ENCODE measurements around the gene KLHL22. TPM values are rescaled to one million over a fixed set of nuclear protein-coding genes. Genes with fewer than 3 reads are reported as not detected.

The KLHL22 gene
- total RNA-seq, 1 experiment from 2014 or later: 14.5 TPM

DNA sequence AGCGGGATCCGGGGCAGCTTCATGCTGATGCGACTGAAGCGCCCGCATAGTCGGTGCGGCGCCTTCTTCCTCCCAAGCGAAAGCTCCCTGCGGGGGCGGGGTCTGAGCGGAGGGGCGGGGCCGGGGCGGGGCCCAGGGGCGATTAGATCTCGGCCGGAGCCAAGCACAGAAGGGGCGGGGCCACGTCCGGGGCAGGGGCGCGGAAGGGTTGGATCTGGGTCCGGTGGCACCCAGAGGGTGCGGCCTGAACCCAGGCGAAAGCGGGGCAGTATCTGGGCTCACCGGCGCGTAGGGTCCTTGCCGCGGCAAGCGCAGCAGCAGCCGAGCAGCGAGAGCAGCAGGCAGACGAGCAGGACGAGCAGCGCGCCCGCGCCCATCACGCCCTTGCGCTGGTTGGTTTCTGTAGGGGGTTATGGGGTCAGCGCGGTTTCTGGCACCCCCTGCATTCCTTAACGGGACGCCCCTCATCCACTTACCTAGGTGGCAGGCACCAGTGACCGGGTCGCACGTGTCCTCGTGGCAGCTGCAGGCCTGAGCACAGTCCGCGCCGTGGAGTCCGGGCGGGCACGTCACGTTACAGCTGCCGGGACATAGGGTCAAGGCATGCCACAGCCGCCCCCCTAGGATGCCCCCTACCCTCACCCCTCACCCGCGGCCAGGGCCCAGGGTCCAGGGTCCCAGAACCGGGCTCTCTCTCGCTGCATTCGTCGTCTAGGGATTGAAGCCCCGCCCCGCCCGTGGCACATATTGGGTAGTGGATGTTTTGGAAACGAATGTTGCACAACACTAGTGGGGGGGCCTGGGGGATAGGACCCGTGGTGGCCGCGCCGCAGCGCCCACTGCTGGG lies 66.1 kb downstream of the KLHL22 start:
- BruUV-seq (replicated peaks): no TSS peak
- CTCF ChIA-PET: interaction anchor here (0.5 to 0.6 kb wide), 2 partner anchors 11 to 142 kb away, joined by 5 to 6 read pairs; no protein-coding TSS in a partner anchor
- H3K9me3 ChIP-seq (ENCODE audit: control insufficient read depth, insufficient read depth, low read depth, low read length): no peaks in the 10 kb centered on the region
- no peaks in the 10 kb centered on the region for H3K36me3 ChIP-seq (ENCODE audit: control insufficient read depth, insufficient read depth, low read length)
- no peak overlapping the region for H3K27ac ChIP-seq (ENCODE audit: low read length)
- in situ Hi-C loops (cut with HindIII; ENCODE audit: low pct_unique_long_range_greater_than_20kb, low sequenced_read_pairs): no loop called here
- H3K4me3 ChIP-seq (ENCODE audit: low read depth in 2 of 2, low read length in 2 of 2): no peak overlapping the region
- POLR2A ChIA-PET: no interaction called here
- no peaks in the 10 kb centered on the region for H3K27me3 ChIP-seq (ENCODE audit: control insufficient read depth, insufficient read depth, low read length)
- DNase-seq (ENCODE audit: low read depth, low spot score): no peak
- H3K4me1 ChIP-seq (ENCODE audit: control insufficient read depth, insufficient read depth, low read length): no peaks in the 10 kb centered on the region
- ATAC-seq: no peak
- TF ChIP-seq POLR2AphosphoS5 (IDR thresholded peaks at IDR 0.05; ENCODE audit: low read depth, low read length) (no peak), TCF7L2 (IDR thresholded peaks at IDR 0.05; ENCODE audit: low read depth, low read length) (no peak), SIN3A (IDR thresholded peaks at IDR 0.05; ENCODE audit: borderline replicate concordance, insufficient read depth, low read depth, low read length) (no peak)
- TF ChIP-seq, protein P1, sequence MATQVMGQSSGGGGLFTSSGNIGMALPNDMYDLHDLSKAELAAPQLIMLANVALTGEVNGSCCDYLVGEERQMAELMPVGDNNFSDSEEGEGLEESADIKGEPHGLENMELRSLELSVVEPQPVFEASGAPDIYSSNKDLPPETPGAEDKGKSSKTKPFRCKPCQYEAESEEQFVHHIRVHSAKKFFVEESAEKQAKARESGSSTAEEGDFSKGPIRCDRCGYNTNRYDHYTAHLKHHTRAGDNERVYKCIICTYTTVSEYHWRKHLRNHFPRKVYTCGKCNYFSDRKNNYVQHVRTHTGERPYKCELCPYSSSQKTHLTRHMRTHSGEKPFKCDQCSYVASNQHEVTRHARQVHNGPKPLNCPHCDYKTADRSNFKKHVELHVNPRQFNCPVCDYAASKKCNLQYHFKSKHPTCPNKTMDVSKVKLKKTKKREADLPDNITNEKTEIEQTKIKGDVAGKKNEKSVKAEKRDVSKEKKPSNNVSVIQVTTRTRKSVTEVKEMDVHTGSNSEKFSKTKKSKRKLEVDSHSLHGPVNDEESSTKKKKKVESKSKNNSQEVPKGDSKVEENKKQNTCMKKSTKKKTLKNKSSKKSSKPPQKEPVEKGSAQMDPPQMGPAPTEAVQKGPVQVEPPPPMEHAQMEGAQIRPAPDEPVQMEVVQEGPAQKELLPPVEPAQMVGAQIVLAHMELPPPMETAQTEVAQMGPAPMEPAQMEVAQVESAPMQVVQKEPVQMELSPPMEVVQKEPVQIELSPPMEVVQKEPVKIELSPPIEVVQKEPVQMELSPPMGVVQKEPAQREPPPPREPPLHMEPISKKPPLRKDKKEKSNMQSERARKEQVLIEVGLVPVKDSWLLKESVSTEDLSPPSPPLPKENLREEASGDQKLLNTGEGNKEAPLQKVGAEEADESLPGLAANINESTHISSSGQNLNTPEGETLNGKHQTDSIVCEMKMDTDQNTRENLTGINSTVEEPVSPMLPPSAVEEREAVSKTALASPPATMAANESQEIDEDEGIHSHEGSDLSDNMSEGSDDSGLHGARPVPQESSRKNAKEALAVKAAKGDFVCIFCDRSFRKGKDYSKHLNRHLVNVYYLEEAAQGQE (IDR thresholded peaks at IDR 0.05; ENCODE audit: insufficient read depth in 1 of 2, low read depth in 2 of 2, low read length in 1 of 2): no peak
- TF ChIP-seq, protein P2, sequence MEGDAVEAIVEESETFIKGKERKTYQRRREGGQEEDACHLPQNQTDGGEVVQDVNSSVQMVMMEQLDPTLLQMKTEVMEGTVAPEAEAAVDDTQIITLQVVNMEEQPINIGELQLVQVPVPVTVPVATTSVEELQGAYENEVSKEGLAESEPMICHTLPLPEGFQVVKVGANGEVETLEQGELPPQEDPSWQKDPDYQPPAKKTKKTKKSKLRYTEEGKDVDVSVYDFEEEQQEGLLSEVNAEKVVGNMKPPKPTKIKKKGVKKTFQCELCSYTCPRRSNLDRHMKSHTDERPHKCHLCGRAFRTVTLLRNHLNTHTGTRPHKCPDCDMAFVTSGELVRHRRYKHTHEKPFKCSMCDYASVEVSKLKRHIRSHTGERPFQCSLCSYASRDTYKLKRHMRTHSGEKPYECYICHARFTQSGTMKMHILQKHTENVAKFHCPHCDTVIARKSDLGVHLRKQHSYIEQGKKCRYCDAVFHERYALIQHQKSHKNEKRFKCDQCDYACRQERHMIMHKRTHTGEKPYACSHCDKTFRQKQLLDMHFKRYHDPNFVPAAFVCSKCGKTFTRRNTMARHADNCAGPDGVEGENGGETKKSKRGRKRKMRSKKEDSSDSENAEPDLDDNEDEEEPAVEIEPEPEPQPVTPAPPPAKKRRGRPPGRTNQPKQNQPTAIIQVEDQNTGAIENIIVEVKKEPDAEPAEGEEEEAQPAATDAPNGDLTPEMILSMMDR (IDR thresholded peaks at IDR 0.05): no peak
- intact Hi-C loops (cut with micrococcal nuclease; ENCODE audit: unreplicated experiment): no loop called here

DNA sequence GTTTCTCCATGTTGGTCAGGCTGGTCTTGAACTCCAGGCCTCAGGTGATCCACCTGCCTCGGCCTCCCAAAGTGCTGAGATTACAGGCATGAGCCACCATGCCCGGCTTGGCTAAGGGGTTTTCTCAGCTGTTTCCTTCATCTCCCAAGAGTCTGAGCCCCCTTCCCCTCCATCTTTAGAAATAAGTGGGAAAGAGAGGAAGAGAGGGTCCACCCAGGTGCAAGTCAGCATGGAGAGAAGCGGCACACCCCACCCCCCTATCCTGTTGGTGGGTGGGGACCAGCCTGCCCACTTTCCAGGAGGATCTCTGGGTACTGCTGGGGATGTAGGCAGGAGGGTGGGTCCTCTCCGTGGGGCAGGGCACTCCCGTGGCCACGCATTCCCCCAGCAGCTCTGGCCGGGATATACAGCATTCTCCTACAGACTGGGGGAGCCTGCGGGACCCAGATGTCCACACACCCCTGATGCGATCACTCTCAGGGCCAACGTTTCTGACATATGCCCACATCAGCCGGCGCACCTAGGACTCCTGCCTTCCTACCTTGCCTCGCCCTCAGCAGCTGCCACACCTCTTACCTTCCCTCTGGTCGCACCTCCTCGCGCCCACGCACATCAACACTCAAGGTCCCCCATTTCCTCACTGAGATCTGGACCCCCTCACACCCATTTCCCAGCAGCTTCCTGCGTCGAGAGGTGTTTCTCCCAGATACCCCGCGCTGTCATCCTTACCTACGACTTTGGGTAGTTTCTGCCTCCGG lies 66.9 kb downstream of the KLHL22 start:
- ATAC-seq (no peak), DNase-seq (ENCODE audit: low read depth, low spot score) (no peak)
- ChIA-PET CTCF (interaction anchor here (0.6 kb wide), 1 partner anchor 143 kb away, joined by 6 read pairs; no protein-coding TSS in a partner anchor), POLR2A (no interaction called here)
- TF ChIP-seq POLR2AphosphoS5 (IDR thresholded peaks at IDR 0.05; ENCODE audit: low read depth, low read length) (no peak), TCF7L2 (IDR thresholded peaks at IDR 0.05; ENCODE audit: low read depth, low read length) (no peak), SIN3A (IDR thresholded peaks at IDR 0.05; ENCODE audit: borderline replicate concordance, insufficient read depth, low read depth, low read length) (no peak)
- TF ChIP-seq, protein P2 (IDR thresholded peaks at IDR 0.05): no peak
- TF ChIP-seq, protein P1 (IDR thresholded peaks at IDR 0.05; ENCODE audit: insufficient read depth in 1 of 2, low read depth in 2 of 2, low read length in 1 of 2): no peak
- H3K36me3 ChIP-seq (ENCODE audit: control insufficient read depth, insufficient read depth, low read length): no peaks in the 10 kb centered on the region
- intact Hi-C loops (cut with micrococcal nuclease; ENCODE audit: unreplicated experiment) (no loop called here), in situ Hi-C loops (cut with HindIII; ENCODE audit: low pct_unique_long_range_greater_than_20kb, low sequenced_read_pairs) (no loop called here)
- H3K27ac ChIP-seq (ENCODE audit: low read length): no peak overlapping the region
- BruUV-seq (replicated peaks): no TSS peak
- no peaks in the 10 kb centered on the region; the same call in 1 of the 2 replicates for H3K4me1 ChIP-seq (ENCODE audit: control insufficient read depth, insufficient read depth, low read length)
- H3K9me3 ChIP-seq (ENCODE audit: control insufficient read depth, insufficient read depth, low read depth, low read length): no peaks in the 10 kb centered on the region
- no peak overlapping the region for H3K4me3 ChIP-seq (ENCODE audit: low read depth in 2 of 2, low read length in 2 of 2)
- no peaks in the 10 kb centered on the region for H3K27me3 ChIP-seq (ENCODE audit: control insufficient read depth, insufficient read depth, low read length)

Measured in Panc1 (cell line).